SU-DHL-6 (cell line): ENCODE results near the gene UACA.

Experiments used
- EZH2phosphoT487 ChIP-seq: fragments of 200-600 bp; sonication (generic), shearing (Covaris generic); conservative IDR thresholded peaks from 2 replicates; pipeline ENCODE4 v1.6.1; 2018; ENCODE audit warnings: mild to moderate bottlenecking, antibody characterized with exemption, low read length, moderate library complexity, mixed read lengths
- TF ChIP-seq, protein P1 (sequence below): fragments of 200-600 bp; sonication (generic); IDR thresholded peaks from one replicate; pipeline ENCODE4 v1.5.1; 2017; ENCODE audit warnings: antibody characterized with exemption, mild to moderate bottlenecking, low read length, moderate library complexity; ENCODE audit not compliant: insufficient read depth, poor library complexity, severe bottlenecking

DNA sequence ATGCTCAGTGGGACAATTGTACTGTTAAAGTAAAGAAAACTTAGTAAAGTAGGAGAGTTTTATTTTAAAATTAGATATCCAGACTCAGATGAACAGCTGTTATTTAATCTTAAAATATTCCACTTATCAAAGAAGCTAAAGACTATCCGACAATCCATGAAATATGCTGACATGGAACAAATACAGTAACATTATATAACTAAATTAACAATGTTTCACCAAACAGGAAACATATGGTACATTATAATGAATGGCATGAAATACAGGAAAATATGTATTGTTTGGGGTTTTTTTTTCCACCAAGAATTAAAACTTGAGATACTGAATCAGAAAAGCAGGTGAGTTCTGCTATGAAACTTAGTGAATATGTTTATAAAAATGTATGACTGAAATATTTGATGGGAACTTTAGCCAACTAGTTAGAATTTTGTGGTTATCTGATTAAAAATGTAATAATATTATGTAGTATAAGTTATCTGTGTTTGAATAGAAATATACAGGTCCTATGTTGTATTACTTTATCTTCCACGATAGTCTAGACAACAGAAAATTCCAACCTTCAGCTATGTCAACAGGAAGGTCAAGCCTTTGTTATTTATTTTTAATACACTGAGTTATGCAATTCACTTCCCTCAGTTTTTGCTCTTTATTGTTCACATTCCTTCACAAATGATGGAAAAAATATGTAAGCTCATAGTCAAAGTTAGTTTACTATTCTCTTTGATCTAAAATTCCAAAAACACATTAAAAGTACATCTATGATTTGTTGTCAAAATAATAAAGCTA, 72.7 kb downstream of the UACA start:
- TF ChIP-seq, protein P1, sequence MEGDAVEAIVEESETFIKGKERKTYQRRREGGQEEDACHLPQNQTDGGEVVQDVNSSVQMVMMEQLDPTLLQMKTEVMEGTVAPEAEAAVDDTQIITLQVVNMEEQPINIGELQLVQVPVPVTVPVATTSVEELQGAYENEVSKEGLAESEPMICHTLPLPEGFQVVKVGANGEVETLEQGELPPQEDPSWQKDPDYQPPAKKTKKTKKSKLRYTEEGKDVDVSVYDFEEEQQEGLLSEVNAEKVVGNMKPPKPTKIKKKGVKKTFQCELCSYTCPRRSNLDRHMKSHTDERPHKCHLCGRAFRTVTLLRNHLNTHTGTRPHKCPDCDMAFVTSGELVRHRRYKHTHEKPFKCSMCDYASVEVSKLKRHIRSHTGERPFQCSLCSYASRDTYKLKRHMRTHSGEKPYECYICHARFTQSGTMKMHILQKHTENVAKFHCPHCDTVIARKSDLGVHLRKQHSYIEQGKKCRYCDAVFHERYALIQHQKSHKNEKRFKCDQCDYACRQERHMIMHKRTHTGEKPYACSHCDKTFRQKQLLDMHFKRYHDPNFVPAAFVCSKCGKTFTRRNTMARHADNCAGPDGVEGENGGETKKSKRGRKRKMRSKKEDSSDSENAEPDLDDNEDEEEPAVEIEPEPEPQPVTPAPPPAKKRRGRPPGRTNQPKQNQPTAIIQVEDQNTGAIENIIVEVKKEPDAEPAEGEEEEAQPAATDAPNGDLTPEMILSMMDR = no peak
- no peak for TF ChIP-seq EZH2phosphoT487
